Dedifferentiated amniotic fluid mesenchymal stem cell (primary cell): Measurements from ENCODE around the gene NOP56.
"Not testable (repeated sequence)": the region's sequence is repeated elsewhere in the genome, so short reads cannot be mapped to it uniquely, and the experiment has no call there.

Experiments
- DNase-seq: peaks from one replicate; pipeline ENCODE4 v3.0.0-alpha.2; 2016; ENCODE audit errors: extremely low spot score

Gene NOP56

GRCh38 chr20:2687514-2687913 is 35.1 kb downstream of the NOP56 start:
- no peak for DNase-seq

DNA sequence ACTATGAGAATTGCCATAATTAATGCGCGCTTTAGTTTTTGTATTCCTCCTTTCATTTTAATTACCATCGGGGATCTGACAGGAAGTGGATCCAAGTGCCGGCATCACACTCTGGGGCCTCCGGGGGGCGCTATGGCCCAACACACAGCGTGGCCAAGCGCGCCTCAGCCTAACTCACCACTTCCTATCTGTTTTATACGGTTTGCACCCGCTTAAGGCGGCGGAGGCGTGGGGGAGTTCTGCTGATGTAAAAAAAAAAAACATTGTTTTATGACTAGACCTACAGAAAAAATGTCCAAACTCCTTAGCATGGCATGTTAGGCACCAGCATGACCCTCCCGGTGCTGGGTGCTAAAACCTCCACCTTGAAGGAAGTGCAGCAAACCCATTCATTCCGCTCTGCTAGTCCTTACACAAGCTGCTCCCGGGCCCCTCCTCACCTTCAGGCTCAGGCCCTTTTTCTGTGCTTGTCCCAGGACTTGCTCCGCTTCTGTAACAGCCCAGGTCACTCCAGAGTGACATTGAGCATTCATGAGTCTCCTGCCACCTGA is 35.7 kb downstream of the NOP56 start:
- no peak for DNase-seq

- DNase-seq = no peak
Observed at GRCh38 chr20:2690213-2690612, 37.8 kb downstream of the NOP56 start.

DNA sequence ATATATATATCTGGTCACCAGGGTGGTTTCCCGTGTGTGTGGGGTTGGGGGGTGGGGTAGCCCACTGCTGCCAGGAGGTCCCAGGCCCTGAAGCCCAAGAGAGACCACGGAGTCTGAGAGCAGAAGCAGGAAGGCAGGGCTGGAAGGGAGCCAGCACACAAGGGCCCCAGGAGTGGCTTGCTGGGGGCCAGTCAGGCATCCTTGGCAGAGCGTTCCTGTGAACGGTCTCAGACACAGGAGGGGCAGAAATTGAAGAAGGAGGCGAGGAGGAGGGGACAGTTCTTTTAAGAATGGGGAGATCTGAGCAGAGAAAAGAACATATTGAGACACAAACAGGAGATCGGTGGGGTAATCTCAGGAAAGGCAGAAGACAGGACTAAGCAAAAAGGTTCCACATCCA is 38.3 kb downstream of the NOP56 start:
- no peak for DNase-seq

DNA sequence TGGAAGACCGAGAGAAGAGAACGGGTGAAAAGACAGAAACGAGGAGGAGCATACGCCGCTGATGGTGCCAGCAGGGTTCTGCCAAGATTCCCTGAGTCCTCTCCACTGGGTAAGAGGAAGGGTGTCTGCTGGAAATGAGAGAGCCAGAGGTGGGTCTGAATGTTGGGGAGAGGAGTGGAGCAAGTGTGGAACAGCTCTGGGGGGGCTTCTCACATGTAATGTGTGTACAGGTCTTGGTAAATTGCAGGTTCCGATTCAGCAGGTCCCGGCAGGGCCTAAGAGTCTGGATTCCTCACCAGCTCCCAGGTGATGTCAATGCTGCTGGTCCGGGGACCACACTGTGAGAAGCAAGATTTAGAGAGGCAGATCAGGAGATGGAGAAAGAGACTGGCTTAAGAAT is 38.7 kb downstream of the NOP56 start:
- no peak for DNase-seq

DNA sequence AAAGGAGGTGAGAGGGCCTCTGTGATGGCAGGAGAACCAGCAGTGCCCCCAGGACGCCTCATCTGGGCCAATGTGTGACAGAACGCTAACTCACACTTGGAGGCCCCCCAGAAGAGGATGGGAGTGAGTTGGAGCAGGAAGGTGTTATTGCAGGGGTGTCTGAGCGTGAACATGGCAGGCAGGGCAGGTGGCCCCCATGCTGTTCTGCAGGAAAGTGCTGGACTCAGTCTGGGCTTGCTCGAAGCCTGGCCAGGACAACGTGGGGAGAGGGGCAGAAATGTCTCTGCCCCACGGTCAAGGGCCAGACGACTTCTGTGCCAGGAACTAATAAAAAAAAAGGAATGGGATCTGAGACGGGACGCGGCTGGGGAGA is 39.2 kb downstream of the NOP56 start:
- no peak for DNase-seq

DNA sequence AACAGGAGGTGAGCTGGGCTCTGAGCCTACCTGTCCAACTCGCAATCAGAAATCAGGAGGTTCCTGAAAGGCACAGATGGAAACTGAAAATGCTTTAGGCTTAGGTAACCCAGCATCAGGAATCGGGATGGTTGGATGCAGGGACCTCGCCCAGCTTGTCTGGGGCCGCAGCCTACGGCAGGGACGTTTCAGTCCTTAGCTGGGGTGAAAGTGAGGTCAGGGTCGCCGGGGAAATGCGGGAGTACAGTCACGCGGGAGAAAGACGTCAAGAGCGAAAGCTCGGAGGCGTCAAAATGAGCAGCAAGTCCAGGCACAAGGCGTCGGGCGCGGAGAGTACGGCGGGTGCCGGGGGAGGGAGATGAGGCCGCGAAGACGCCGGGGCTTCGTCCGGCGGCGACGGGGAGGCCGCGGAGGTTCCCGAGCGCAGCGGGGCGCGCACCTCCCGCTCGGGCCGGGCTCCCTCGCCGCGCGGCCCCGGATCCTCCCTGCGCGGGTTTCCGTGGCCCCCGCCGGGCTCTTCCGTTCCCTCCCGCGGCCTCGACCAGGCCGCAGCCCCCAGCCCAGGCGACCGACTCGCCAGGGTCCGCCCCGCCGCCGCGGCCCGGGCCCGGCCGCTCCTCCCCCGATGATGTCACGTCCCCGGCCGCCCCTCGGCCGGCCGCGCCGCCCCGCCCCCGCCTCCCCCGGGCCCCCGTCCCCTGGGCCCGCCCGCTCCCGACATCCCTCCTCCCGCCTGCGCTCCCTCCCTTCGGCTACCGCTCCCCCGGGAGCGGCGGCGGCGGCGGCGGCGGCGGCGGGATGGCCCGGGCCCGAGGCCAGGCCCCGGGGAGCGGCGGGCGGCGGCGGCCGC is 39.8 kb downstream of the NOP56 start, which contains the start of gene EBF4:
Gene EBF4, plus strand, starts transcription at position 745 of the 850 bp plus-strand sequence. CDS start 866 bp downstream, outside the sequence.
- DNase-seq = no peak

DNA sequence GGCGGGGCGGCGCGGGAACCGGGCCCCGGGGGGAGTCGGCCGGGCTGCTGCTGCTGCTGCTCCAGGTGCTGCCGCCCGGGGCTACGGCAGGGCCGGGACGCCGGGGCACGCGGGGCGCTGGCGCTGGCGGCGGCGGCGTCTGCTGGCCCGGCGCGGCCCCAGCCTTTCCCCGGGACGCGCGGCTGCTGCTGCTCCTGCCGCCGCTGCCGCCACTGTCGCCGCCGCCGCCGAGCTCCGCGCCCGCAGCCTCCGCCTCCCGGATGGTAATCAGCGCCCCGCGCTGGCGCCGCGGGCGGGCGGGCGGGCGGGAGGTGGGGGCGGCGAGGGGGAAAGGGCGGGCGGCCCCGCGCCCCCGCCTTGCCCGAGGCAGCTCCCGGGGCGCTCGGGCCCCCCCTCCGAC is 40.5 kb downstream of the NOP56 start:
- no peak for DNase-seq

- DNase-seq = no peak
Observed at GRCh38 chr20:2693286-2694007, 41.0 kb downstream of the NOP56 start.

DNA sequence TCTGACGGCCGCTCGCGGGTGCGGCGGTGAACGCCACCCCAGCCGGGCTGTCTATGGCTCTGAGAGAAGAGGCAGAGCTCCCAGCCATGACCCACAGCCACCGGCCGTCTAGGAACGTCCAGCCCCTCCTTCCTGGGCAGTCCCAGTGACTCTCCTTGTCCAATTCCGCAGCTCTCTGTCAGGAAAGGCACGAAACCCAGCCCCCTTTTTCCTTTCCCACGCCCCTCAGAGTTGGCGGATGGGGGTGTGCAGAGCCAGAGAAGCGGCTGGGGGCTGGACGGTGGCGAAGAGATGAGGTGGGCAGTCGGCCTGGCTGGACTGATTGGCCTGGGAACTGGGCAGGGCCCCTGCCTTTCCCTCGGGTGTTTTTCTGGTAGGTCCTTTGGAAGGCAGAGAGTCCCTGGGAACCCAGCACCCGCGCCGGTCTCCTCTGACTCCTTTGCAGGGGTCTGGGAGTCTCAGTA is 41.6 kb downstream of the NOP56 start:
- no peak for DNase-seq

GRCh38 chr20:2694519-2694918 is 42.1 kb downstream of the NOP56 start:
- DNase-seq = no peak

- no peak for DNase-seq
Observed at GRCh38 chr20:2695206-2695983, 43.0 kb downstream of the NOP56 start.

DNA sequence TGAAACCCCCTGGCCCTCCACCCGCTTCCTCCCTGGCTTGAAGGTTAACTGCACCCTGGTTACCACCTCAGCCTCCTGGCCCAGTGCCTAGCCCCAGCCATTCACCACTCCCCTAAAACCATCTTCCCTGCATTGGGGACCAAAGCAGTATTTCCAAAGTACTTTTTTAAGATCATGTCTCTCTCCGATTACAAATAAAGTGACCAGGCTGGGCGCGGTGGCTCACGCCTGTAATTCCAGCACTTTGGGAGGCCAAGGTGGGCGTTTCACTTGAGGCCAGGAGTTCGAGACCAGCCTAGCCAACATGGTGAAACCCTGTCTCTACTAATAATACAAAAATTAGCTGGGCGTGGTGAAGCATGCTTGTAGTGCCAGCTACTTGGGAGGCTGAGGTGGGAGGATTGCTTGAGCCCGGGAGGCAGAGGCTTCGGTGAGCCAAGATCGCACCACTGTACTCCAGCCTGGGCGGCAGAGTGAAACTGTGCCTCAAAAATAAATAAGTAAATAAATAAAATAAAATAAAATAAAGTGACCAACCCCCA is 43.6 kb downstream of the NOP56 start:
- not testable (repeated sequence) for DNase-seq

DNA sequence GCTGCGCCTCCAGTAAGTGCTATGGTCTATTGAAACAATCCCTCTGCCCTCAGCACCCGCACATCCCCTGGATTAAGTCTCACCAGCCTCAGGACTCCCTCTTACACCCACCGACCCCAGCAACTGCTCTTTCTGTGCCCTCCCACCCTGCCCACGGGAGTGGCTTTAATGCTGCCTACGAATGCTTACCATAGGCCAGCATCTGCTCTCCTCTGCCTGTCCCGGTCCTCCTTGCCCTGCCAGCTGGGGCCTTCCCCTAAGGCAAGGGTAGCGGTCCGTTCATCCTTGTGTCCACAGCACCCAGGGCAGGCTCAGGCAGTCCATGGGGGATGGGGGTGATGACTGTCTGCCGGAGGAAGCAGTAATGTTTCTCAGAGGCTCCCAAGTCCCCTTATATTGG is 44.2 kb downstream of the NOP56 start:
- no peak for DNase-seq

DNA sequence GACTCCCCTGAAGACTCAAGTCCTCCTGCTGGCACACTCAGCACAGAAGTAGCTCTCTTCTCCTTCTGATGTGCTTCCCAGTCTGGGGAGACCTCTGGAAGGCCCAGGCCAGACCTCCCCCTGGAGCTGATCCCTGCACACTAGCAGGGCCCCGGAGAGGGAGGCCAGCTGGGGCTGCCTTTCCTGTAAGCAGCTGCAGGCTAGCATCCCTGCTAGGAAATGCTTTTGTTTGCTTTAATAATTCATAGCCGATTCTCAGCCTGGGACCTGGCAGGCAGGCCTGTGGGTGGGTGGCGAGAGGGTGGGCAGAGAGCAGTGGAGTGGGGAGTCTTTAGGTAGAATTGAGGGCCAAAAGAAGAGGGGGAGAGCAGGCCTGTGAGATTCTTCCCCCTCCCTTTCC is 45.3 kb downstream of the NOP56 start:
- no peak for DNase-seq

- no peak for DNase-seq
Observed at GRCh38 chr20:2698186-2698817, 45.9 kb downstream of the NOP56 start.

GRCh38 chr20:2698912-2699311 is 46.5 kb downstream of the NOP56 start:
- no peak for DNase-seq

DNA sequence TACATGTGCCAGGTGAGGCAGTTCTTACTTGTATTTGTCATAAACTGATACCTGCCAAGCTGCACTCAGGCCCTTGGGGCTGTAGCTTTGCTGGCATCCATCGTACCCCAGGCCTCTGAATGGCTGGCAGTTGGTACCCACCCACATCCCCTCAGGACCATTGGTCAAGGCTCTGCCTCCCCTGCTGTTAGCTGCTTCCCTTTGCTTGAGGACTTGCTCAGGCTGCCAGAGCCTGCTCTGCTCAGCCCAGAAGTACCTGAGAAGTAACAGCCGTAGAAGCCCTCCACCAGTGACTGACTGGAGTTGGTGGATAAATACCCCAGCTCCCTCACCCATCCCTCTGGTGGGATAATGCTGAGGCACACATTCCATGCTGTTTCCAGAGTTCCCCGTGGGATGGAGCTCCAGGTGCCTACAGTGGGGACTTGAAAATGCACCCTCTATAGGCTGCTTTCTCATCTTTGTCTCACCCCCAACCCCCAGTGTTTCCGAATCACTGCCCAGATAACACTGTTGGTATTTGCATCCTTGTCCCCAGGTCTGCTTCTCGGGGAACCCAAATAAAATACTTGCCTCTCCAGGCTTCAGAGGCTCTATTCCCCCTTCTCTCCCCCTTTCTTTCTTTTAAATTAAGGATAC is 47.5 kb downstream of the NOP56 start:
- DNase-seq = no peak

DNA sequence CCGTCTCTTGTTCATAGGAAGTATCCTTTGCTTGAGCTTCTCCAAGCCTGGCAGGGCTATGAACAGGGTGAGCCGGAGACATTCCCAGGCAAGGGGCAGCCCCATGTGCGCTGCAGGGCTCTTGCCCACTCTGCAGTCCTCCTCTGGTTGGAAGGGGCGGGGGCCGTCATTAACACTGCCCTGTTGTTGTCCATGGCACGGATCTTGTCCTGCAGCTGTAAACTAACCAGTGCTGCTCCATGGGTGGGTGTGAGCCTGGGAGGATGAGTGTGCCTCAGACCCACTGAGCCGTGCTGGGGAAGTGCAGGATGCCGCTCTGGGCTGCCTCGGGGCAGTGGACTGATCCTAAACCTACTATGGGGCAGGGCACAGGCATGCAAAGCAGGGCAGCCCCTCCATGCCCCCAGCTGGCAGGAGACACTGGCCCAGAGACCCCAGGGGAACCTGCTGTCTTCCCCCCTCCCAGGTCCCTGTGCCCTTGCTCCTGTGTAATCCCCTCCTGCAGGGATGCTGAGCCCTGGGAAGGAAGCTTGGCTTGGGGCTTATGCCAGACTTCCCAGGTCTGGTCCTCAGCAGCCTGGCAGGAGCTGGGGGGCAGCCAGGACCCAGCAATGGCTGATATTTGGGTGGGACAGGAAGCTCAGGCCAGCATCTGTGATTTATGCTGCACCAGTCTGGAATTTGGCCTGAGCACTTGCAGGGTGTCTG is 48.6 kb downstream of the NOP56 start:
- DNase-seq = no peak

DNA sequence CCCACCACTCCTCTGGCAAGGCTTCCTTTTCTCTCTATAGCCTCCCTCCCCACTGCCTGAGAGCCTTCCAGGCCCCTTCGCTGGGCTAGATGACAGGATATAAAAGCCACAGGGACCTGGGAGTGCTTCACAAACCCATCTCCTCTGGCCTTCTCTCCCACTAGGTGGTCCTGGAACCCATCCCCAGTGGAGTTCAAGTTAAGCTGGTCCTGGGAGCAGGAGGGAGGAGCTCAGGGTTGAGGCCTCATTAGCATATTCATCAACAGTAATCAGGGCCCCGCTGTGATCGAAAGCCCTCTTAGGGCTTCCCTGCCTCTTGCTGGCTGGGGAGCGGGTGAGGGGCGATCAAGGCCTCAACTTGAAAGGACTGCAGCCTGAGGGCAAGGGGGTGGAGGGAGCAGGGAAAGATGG is 49.2 kb downstream of the NOP56 start:
- no peak for DNase-seq
